GM18867 (cell line): ENCODE results near the gene SOCS6.
"Not testable (repeated sequence)": the region's sequence is repeated elsewhere in the genome, so short reads cannot be mapped to it uniquely, and the experiment has no call there.

Experiments
- ATAC-seq: cut with Tn5 transposase; IDR thresholded peaks from one replicate; pipeline ENCODE4 v1.9.1; 2021; ENCODE audit warnings: mild to moderate bottlenecking, moderate library complexity; ENCODE audit not compliant: unreplicated experiment

SOCS6 gene, protein sequence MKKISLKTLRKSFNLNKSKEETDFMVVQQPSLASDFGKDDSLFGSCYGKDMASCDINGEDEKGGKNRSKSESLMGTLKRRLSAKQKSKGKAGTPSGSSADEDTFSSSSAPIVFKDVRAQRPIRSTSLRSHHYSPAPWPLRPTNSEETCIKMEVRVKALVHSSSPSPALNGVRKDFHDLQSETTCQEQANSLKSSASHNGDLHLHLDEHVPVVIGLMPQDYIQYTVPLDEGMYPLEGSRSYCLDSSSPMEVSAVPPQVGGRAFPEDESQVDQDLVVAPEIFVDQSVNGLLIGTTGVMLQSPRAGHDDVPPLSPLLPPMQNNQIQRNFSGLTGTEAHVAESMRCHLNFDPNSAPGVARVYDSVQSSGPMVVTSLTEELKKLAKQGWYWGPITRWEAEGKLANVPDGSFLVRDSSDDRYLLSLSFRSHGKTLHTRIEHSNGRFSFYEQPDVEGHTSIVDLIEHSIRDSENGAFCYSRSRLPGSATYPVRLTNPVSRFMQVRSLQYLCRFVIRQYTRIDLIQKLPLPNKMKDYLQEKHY

DNA sequence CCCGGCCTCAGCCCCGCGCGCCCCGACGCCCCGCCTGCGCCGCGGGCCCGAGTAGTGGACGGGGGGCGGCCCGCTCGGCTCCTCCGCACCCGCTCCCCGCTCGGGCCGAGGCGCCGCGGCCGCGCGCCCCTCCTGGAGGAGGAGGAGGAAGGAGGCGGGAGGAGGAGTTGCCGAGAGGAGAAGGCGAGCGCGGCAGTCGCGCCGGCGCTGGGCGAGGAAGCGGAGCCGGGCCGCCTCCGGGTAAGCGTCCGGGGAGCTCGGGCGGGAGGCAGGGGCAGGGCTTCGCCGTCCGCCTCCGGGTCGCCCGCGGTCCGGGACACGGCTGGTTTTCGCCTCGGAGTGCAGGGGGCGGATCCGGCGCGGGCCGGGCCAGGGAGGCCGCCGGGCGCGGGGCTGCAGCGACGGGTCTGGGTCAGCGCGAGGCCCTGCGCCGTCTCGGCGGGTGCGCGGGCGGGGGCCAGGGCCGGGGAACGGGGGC, at the start of gene SOCS6:
Gene SOCS6, plus strand, starts transcription at position 195 of the 478 bp plus-strand sequence. CDS start 35,624 bp downstream, outside the sequence.
- peak; percentile 80 for ATAC-seq

DNA sequence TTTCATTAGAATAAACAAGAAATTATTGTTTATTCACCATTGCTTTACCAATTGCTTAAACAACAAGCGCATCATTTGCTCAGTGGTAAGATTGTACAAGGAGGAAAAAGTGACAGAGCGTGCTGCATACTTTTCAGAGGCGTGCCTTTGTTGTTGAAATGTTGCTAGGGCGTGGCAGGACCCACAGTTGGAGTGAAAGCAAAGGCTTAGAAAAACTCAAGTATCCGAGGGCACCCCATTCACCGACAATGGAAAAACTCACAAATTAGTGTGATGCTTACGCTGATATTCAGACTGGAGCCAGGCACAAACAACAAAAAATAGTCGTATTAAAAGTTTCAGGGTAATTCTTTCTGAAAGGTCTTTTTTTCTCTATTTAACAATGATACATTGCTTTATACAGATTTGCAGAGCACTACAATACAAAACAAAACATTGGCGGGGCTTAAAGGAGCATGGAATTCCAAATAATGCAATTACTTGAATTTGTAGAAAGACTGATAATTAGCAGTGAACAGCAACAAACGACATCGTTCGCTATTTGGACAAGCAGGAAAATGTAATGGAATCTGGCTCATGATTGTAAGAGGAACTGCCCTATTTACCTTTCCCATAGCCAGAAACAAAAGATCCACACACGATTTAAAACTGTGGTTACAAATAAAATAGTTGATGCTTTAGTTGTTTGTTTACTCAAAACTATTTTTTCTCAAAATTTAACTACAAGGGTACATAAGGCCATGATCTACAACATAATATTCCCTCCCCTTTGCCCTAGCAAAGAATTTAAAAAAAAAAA, 45.5 kb upstream of the SOCS6 start:
- no peak for ATAC-seq

DNA sequence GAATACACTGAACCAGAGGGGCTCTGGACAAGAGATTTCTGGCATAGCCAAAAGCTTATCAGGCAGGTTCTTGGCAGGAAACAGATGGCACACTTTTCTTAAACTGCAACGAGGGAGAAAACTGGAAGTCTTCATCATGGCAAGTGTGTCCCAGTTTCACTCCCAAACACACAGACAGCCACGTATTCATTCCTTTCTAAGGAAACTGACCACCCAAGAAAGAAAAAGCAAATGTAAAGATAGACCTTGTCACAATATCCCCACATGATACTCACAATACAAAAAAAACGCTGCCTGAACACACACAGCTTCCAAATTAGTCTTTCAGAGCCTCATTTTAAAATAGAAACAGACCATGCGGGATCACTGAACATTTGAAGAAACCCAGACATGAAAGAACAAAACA, 42.8 kb upstream of the SOCS6 start:
- no peak for ATAC-seq

DNA sequence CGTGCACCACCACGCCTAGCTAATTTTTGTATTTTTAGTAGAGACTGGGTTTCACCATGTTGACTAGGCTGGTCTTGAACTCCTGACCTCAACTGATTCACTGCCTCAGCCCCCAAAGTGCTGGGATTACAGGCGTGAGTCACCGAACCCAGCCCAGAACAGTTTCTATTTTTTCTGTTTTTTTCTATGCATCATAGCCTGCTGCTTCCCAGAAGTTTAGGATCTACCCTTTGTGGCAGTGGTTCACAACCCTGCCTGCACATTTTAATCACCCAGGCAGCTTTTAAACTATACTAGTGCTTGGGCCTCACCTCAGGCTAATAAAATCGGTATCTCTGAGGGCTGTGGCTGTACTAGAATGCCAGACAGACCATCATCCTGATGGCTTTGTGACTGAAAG, 39.7 kb upstream of the SOCS6 start:
- ATAC-seq, result no peak

DNA sequence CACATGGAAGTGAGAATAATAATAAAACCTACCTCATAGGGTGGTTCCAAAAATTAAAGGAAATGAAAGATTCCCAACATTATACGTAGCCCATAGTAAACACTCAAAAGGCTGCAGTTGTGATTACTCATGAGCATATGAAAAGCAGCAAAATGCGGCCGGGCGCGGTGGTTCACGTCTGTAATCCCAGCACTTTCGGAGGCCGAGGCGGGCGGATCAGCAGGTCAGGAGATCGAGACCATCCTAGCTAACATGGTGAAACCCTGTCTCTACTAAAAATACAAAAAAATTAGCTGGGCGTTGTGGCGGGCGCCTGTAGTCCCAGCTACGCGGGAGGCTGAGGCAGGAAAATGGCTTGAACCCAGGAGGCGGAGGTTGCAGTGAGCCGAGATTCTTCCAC, 39.0 kb upstream of the SOCS6 start:
- not testable (repeated sequence) for ATAC-seq

DNA sequence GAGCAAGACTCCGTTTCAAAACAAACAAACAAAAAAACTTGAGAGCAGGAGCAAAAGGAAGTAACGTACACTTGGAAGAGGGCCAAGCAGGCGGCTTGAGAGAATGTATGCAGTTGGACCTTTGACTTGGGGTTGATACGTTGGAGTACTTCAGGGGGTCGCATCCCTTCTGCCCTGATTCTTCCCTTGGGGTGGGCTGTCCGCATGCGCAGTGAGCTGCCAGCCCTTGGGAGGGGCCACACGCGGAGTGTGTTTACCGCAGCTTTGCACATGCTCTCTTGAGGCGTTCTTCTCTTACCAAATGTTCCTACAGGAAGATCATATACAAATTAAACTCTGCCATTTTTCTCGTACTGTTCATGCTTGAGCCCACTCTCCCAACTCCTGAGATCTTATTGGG, 38.1 kb upstream of the SOCS6 start:
- ATAC-seq, result no peak

DNA sequence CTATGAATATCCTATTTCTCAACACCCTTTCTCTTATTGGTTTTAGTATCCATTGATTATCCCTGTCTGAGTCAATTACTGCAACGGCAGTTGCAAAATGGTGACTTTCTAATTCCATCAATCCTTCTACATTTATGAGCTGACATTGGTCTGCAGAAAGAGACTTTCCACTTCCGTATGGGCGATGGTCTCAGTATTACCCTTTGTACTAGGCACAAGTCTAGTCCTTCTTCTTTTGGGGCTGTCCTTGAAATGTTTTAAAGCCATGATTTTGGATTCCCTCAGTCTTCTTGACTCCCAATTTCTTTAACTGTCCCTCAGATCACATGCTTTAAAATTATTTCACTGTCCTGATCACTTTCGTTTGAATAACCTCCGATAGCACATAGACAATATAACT, 32.7 kb upstream of the SOCS6 start:
- no peak for ATAC-seq

DNA sequence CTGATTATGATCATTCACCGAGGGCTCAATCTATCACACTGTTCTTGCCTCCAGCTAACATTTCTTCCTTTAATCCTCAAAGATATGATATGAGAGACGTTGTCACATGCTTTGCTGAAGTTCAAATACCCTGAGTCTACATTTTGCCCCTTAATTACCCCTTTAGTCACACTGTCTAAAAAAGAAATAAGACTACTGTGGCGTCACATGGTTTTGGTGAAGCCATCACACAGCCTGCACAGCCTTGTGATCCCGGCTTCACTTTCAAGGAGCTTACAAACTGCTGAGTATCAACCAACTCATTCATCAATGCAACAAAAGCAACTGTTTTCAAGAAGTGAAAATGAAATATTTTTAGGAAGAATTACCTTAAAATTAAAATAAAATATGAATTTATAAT, 31.9 kb upstream of the SOCS6 start:
- ATAC-seq, result no peak

DNA sequence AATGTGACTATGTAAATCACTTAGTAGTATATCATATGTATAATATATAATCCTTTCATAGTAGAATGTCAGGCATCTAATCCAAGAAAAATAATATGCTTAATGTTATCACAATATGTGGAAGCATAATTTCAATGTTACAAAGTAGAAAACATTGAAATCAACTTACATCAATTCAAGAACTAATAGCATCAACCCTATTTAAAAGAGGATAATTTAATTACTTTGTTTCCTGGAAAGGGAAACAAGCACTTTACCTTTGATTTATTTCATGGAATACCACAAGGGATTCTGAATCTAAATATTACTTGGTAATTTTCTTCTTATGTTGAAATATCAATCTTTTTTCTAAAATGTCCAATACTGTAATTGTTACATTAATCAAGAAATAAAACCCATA, 30.6 kb upstream of the SOCS6 start:
- ATAC-seq, result no peak

DNA sequence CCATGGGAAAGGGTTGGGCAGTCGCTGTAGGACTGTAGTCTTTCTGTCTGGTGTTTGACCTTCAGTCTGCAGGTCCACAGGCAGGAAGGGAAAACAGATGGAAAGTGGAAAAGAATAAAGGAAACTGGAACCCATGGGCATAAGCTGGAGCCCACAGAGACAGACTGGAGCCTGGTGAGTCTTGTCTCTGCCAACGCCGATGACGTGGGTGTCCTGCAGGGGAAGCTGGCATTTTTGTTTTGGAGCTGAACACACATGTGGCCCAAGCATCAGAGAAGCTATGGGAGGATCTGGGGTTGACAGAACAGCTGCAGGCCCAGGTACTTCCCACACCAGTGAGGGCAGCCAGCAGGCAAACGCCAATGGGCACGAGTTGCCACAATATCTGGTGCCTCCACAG, 28.2 kb upstream of the SOCS6 start:
- ATAC-seq, result no peak

DNA sequence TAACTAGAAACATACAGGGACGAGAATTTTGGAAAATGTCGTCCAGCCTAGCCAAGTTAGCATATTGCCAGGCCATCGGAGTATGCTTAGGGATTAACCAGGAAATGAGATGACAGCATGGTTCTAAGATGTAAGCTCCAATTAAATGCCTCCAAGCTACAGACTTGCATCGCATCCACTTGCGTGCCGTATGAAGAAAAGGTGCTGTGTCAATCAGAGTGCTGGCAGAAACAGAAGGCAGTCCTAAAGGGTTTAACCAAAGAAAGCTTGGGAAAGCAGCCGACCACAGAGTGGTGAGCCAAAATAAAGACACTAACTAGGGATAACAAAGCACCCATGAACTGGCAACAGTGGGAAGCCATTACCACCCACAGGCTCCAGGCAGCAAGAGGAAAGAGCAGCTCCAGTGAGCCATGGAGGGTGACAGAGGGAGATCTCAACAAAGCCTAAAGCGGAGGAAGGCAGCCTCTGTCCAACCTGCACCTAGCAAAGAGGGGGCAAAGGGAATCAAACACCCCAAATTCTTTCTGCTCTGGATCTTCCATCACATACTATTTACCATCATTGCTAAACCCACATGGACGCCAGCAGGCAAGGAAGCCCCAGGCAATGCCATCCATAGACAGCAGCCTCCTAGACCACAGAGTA, 27.6 kb upstream of the SOCS6 start:
- no peak for ATAC-seq

DNA sequence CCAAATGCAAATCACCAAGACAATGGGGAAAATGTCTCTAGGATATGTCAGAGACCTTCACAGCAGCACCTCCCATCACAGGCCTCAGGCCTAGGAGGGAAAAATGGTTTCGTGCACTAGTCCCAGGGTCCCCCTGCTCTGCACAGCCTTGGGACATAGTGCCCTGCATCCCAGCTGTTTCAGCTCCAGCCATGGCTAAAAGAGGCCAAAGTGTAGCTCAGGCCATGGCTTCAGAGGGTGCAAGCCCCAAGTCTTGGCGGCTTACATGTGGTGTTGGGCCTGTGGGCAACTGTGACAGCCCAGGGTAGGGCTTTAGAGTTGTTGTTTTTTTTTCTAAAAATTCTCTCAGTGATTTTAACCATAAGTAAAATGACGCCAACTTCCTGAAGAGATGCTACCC, 25.5 kb upstream of the SOCS6 start:
- no peak for ATAC-seq

DNA sequence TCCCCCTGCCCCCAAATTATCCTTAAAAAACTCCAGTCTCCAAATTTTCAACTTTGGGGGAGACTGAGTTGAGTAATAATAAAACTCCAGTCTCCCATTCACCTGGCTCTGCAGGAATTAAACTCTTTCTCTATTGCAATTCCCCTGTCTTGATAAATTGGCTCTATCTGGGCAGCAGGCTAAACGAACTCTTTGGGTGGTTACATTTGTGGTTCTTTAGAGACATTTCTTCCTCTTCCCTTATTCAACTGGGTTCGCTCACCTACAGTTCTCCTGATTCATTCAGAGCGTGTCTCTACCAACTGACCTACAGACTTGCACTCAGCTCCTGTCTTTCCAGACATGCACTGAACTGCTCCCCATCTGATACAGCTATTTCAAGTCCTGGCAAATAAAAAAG, 17.1 kb upstream of the SOCS6 start:
- no peak for ATAC-seq

DNA sequence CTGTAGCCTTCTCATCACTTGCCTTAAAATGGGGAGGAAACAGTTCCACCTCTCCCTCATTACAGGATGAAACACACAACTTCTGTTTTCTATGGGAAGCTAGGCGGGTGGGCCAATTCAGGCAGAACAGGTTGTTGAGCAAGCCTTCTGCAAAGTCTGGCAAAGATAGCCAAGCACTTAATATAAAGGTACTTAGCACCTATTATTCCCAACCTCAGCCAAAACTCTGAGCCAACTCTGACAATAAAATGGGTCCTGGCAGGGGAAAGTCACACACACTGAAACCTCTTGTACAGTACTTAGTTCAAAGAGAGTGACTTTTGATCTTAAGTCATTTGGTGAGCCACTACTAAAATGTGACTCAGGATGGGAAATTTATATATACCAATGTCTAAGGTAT, 15.8 kb upstream of the SOCS6 start:
- no peak for ATAC-seq

DNA sequence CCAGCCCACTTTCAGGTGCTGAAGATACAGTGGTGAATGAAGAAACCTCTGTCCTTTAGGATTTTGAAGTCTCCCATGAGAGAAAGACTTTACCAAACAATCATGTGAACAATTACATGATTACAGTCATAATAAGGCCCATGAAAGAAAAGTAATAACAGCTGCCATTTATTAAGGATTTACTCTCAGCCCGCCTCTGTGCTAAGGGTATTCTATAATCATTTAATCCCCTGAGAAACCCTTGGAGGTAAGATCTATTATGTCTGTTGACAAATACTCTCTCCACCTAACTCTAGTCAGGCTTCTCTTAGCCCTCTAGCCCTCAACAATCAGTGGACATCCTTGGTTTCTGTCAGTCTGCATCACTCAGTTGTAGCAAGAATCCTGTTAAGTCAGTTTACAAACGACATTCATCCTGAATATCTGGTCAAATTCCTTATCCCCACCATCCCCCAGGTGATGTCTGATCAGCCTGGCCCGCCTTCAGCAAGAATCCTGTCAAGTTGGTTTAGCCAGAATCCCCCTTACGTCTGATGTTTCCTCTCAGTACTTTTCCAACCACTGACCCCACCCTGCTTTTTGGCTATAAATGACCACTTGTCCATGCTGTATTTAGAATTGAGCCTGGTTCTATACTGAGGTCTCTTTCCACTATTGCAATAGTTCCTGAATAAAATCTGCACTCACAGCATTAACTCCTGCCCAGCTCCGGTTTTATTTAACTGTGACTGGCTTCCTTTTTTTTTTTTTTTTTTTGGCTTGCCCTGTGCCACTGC, 12.2 kb upstream of the SOCS6 start:
- ATAC-seq, result no peak

DNA sequence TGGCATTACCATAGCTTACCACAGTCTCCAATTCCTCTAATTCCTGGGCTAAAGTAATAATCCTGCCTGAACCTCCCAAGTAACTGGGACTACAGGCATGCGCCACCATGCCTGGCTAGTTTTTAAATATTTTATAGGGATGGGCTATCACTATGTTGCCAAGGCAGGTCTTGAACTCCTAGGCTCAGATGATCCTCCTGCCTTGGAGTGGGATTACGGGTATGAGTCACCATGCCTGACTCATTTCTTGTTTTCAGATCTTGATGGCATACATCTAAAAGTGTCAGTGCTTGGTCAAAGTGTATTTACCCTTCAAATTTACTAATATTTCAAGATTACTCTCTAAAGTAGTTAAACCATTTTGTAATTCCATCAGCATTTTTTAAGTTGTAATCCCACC, 9.4 kb upstream of the SOCS6 start:
- no peak for ATAC-seq

DNA sequence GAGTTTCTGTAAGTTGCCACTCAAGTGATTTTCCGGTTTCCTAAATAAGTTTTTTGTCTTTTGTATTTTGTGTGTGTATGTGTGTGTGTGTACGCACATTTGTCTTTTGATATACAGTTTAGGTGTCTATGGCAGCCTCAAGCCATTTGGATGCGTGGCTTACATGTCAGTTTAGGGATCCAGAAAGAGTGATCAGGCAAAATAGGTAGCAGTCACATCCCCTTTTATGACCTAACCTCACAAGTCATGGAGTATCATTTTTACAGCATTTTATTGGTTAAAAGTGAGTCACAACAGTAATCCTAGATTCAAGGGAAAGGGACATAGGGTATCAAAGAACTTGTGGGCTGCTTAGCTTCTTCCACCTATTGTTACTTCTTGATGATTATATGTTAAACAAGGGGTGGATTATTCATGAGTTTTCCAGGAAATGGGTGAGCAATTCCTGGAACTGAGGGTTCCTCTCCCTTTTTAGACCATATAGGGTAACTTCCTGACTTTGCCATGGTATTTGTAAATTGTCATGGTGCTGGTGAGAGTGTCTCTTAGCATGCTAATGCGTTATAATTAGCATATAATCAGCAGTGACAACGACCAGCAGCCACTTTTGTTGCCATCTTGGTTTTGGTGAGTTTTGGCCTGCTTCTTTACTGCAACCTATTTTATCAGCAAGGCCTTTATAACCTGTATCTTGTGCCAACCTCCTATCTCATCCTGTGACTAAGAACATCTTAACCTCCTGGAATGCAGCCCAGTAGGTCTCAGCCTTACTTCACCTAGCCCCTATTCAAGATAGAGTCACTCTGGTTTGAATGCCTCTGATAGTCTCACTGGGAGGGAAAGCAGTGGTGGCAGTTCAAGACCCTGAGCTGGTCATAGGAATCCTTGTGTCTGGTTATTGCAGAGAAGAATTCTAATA, 8.6 kb upstream of the SOCS6 start:
- no peak for ATAC-seq

DNA sequence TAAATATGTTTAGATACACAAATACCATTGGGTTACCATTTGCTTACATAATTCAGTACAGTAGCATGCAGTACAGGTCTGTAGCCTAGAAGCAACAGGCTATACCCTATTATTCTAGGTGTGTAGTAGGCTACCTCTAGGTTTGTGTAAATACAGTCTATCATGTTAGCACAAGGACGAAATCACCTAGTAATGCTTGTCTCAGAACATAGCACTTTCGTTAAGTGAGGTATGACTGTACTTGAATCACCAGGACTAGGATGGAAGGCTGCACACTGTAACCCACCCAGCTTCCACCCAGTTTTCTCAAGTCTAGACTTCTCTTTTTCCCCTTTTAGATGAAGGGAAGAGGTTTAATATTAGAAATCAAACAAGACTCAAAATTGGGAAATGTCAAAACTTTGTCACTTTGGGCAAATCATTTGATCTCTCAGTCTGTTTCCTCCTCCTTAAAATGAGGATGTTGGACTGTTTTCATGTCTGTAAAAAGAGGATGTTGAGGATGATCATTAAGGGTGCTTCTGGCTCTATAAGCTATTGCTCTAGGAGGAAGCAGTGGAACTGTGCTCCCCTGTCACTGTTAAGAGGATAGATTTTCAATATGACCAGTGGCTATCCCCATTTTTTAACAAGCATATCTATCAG, 3.7 kb upstream of the SOCS6 start:
- ATAC-seq, result no peak

DNA sequence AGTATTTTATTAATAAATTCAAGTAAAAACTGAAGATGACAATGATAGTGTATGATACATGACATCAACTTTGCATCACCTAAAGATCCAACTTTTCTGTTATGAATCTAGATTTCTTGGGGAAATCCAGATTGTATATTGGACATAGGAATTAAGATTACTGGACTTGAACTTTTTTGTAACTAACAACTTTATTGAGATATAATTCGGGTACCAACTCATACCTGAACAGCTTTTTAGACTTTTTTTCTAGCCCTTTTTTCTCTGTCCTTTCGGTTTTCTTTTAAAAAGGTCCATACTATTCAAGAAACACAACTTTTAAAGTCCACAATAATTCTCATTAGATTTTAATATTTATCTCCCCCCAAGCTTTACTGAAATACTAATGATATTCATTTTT, 1.1 kb upstream of the SOCS6 start:
- no peak for ATAC-seq
